ENCODE results near the gene ABCA7.

The ABCA7 gene

DNA sequence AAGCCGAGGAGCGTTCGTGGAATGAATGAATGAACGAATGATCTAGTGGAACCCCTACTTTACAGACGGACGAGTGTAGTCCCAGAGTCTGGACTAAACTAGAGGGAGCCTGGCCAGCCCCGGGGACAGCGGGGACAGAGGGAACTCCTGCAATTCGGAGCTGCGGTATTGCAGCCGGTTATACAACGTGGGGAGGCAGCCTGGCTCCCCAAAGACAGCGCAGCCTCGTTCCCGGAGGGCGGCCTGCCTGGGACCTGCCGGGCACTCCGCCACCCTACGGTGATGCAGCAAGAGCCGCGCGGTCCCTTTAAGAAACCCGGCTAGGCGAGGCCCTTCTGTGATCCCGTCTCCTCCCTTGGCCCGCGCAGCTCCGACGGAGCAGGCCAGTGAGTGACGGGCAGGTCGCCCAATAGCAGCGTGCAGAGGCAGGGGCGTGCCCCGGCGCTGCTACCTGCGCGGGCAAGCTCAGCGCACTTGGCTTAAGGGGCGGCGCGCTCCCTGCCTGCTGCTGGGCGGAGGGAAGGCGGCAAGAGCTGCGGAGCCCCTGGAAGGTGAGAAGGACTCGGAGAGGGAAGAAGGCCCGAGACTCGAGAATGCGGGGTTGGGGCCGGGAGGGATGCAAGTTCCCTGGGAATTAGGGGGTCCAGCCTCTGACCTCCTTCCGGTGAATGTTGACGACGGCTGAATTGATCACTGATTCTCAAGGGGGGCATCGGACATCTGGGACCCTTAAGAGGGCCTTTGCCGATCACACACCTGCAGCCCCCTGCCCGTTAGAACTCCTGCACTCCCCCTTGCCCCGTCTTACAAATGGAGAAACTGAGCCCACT, at the start of gene ABCA7:
Gene ABCA7 (plus strand): TSS at position 462 of the 830 bp plus-strand sequence. CDS start 1,255 bp downstream, outside the sequence.
- DNase-seq (ENCODE audit: low read depth, low spot score) = peak; percentile 99

GRCh38 chr19:990119-990571, 49.8 kb upstream of the ABCA7 start:
- peak; percentile 70 for DNase-seq (ENCODE audit: low read depth, low spot score)

DNA sequence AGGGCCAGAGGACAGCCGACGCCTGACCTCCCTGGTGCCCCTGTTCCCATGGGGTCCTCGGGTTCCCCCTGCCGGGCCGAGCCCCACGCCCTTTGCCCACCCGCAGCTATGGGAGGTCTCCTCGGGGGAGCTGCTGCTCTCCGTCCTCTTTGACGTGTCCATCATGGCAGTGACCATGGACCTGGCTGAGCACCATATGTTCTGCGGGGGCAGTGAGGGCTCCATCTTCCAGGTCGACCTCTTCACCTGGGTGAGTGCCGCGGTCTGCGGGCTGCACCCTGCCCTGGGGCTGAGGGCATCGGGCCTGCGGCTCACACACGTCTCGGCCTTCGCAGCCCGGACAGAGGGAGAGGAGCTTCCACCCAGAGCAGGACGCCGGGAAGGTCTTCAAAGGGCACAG, 49.2 kb upstream of the ABCA7 start:
- no peak for DNase-seq (ENCODE audit: low read depth, low spot score)

- peak; percentile 64 for DNase-seq (ENCODE audit: low read depth, low spot score)
These were observed 48.6 kb upstream of the ABCA7 start for GRCh38 chr19:991174-991931.

DNA sequence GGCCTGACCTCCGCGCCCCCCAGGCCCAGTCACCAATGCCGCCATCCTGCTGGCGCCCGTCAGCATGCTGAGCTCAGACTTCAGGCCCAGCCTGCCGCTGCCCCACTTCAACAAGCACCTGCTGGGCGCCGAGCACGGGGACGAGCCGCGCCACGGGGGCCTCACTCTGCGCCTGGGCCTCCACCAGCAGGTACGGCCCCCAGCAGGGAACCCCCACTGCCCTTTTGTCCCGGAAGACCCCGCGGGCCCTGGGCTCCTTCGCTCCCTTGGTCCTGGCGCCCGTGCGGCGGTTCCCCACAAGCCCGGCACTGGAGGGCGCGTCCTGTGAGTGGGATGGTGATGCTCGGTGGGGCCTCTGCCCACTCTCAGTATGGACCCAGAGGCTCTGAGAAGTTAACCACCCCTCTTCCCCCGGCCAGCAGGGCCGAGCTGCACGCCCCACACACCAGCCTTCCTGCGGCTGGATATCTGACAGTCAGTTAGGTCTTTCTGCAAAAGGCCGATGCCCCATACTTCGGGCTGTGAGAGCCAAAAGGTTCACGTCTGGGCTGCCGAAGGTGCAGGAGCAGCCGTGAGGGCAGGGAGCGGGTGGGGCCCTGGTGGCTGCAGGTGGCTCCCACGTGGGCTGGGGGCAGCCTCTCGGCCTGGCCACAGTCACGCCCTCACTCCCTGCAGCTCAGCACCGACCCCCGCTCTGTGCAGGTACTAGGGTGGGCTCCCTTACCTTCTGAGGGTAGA, 47.8 kb upstream of the ABCA7 start:
- peak; percentile 74 for DNase-seq (ENCODE audit: low read depth, low spot score)

GRCh38 chr19:992670-993055, 47.2 kb upstream of the ABCA7 start:
- DNase-seq (ENCODE audit: low read depth, low spot score) = no peak

- DNase-seq (ENCODE audit: low read depth, low spot score) = peak; percentile 53
These were observed 46.5 kb upstream of the ABCA7 start for GRCh38 chr19:993361-993830.

DNA sequence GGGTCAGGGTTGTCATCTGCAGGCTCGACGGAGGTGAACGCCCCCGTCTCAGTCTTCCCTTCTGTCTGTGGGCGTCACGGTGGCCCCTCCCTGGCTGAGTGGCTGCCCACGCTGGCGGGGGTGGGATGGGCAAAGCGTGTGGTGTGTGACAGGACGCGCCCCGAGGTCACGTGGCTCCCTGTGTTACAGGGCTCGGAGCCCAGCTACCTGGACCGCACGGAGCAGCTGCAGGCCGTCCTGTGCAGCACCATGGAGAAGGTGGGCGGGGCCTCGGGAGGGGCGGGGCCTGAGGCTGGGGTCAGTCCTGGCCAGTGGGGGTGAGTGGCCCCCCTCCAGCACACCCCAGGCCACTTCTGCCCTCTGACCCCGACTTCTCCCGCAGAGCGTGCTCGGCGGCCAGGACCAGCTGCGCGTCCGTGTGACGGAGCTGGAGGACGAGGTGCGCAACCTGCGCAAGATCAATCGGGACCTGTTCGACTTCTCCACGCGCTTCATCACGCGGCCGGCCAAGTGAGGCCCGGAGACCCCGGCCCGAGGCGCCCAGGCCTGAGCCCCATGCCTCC, 46.0 kb upstream of the ABCA7 start:
- no peak for DNase-seq (ENCODE audit: low read depth, low spot score)

- DNase-seq (ENCODE audit: low read depth, low spot score) = no peak
These were observed 45.4 kb upstream of the ABCA7 start for GRCh38 chr19:994516-994915.

GRCh38 chr19:995051-995827, 44.7 kb upstream of the ABCA7 start:
- DNase-seq (ENCODE audit: low read depth, low spot score) = no peak

- DNase-seq (ENCODE audit: low read depth, low spot score) = peak; percentile 63
These were observed 43.7 kb upstream of the ABCA7 start for GRCh38 chr19:996051-996838.

GRCh38 chr19:998064-998463, 41.8 kb upstream of the ABCA7 start:
- no peak for DNase-seq (ENCODE audit: low read depth, low spot score)

DNA sequence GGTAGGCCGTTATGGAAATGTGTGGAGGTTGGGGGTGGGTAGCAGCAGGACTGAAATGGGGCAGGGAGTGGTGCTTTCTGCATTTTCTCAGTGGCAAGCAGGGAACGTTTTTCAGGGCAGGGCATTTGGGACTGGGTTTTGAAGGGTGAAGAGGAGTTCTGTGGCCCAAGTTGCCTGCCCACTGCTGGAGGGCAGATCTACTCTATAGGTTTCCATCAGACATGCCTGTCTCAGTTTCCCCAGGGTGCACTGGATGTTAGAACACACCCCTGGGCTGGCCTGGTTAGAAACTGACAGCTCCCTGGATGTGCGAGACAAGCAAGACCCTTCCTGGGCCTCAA, 40.6 kb upstream of the ABCA7 start:
- no peak for DNase-seq (ENCODE audit: low read depth, low spot score)

DNA sequence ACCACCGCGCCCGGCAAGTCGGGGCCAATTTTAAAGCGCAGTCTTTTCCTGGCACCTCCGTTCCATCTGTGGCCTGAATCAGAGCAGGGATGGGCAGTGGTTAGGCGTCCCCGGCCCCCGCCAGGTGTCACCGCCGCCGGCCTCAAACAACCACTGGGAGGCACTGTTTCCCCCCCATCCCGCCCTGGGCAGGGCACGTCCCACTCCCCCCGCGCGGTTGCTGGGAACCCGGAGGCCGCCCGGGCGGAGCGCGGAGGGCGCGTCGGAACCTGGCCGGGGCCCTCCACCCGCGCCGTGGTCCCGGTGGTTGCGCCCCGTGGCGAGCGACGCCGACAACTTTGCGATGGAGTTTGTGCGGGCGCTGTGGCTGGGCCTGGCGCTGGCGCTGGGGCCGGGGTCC, 39.8 kb upstream of the ABCA7 start, which contains the start of gene GRIN3B:
Gene GRIN3B (plus strand): TSS at position 325 of the 400 bp plus-strand sequence. CDS start 19 bp downstream, at position 344.
- DNase-seq (ENCODE audit: low read depth, low spot score) = peak; percentile 78

DNA sequence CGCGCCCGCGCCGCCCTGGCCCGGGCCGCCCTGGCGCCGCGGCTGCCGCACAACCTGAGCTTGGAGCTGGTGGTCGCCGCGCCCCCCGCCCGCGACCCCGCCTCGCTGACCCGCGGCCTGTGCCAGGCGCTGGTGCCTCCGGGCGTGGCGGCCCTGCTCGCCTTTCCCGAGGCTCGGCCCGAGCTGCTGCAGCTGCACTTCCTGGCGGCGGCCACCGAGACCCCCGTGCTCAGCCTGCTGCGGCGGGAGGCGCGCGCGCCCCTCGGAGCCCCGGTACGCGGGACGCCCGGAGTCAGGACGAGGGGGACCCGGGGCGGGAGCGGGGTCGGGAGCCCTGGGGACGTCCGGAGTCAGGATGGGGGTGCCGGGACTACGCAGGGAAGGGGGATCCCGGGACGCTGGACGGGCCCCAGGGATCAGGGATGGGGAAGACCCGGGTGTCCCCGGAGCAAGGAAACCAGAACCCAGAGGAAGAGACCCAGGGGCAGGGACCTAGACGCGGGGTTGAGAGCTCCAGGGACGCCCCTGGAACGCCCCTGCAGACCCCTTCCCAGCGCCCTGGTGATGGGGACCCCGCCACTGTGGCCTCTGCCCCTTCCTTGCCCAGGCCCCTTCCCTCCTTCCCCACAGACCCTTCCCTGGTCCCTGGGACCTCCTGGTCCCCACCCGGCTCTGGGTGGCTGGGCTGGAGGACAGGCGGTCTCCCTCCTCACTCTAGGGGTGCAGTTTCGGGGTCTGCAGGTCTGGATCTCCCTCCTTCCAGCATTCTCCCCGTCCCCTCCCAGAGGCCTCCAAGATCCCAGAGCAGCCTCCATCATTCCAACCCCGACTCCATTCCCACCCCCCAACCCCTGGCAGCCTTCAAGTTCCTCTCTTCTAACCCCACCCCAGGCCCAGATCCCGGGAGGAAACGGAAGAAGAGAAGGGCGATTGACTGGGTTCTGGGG, 39.0 kb upstream of the ABCA7 start:
- no peak for DNase-seq (ENCODE audit: low read depth, low spot score)

DNA sequence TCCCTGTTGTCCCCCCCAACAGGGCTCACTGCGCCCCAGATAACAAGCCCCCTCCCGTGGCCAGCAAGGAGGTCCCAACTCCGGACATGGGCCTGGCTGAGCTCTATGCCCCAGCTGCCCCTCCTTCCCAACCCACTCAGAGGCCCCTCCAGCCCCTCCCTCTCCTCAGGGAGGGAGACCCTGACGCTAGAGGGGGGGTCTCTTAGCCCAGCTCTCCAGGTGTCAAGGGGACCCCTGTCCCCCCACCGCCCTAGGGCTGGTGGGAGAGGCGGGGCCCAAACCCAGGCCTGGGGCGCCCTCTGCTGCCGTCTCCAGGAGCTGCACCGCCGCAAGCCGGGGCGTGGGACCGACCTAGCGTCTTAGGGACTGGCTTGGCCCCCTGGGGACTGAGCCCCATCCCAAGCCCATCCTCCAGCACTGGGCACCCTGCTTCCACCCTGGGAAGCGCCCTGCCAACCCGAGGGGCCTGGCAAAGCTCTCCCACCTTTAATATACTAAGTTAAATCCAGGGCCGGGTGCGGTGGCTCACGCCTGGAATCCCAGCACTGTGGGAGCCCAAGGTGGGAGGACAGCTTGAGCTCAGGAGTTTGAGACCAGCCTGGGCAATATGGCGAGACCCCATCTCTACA, 38.3 kb upstream of the ABCA7 start:
- peak; percentile 75 for DNase-seq (ENCODE audit: low read depth, low spot score)

DNA sequence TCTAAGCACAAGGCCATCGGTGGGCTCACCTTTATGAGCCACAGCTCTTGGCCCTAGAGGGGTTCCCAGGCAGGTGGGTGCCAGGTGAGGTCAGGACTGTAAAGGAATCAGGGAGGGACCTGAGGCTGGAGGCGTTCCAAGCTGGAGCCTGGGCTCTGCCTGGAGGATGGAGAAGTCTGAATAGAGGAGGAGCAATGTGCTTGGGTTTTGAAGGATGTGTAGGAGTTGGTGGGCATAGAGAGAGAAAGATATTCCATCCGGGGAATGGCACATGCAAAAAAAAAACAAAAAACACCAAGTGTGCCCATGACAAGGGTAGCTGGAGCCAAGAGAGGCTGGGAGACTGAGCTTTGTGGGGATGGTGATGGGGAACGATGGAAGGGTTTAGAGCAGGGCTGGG, 37.3 kb upstream of the ABCA7 start:
- DNase-seq (ENCODE audit: low read depth, low spot score) = no peak

- DNase-seq (ENCODE audit: low read depth, low spot score) = no peak
These were observed 36.6 kb upstream of the ABCA7 start for GRCh38 chr19:1003283-1003682.

All from ELF-1 (cell line).